Measurements from ENCODE around the gene ZDHHC20. TPM values are rescaled to one million over a fixed set of nuclear protein-coding genes. Genes with fewer than 3 reads are reported as not detected.

Gene ZDHHC20
- total RNA-seq, 1 experiment from 2014 or later: 53.7 TPM

- H3K79me2 ChIP-seq (ENCODE audit: low read length): peaks cover 52% of the 10 kb centered on the region
- intact Hi-C loops (cut with micrococcal nuclease): no loop called here
- H3K9me2 ChIP-seq (replicated peaks; ENCODE audit: low read length): no peaks in the 10 kb centered on the region
- H2AFZ ChIP-seq (ENCODE audit: low read length): no peak overlapping the region
- H3K4me1 ChIP-seq (ENCODE audit: insufficient read depth, low read length): peaks cover 13% of the 10 kb centered on the region
- peaks cover 10% of the 10 kb centered on the region for H3K36me3 ChIP-seq (ENCODE audit: low read depth, low read length)
- no peaks in the 10 kb centered on the region for H3F3A ChIP-seq (ENCODE audit: low read length, unreplicated experiment)
- H3K4me2 ChIP-seq (ENCODE audit: low read length): peak overlapping the region; percentile 37; the same call in 1 of the 2 replicates
- no peaks in the 10 kb centered on the region for H3K27me3 ChIP-seq (ENCODE audit: low read length)
- peak; percentile 100 for ATAC-seq
- POLR2A ChIA-PET (ENCODE audit: unreplicated experiment): no interaction called here
- CTCF ChIA-PET: no interaction called here
- H3K27ac ChIP-seq (ENCODE audit: low read length): peak overlapping the region; percentile 41; the same call in 1 of the 2 replicates
- TF ChIP-seq CTCF (conservative IDR thresholded peaks at IDR 0.05; ENCODE audit: low read depth, low read length) (no peak), EZH2 (IDR thresholded peaks at IDR 0.05; ENCODE audit: low read length, unreplicated experiment) (no peak), EZH2phosphoT487 (IDR thresholded peaks at IDR 0.05; ENCODE audit: borderline replicate concordance, low read length) (no peak)
- BruUV-seq (replicated peaks): no TSS peak
- peak; percentile 62 for DNase-seq
- no peaks in the 10 kb centered on the region for H4K20me1 ChIP-seq (ENCODE audit: low read length)
- H3K9me3 ChIP-seq (ENCODE audit: low read length): no peaks in the 10 kb centered on the region
- H3K9ac ChIP-seq (ENCODE audit: low read length): no peak overlapping the region
- no peak overlapping the region for H3K4me3 ChIP-seq (ENCODE audit: low read length)
These were observed 23.4 kb downstream of the ZDHHC20 start for GRCh38 chr13:21435687-21436151.

GRCh38 chr13:21435231-21435630 lies 23.9 kb downstream of the ZDHHC20 start:
- Histone ChIP-seq H3K9me3 (ENCODE audit: low read length) (no peaks in the 10 kb centered on the region), H2AFZ (ENCODE audit: low read length) (no peak overlapping the region), H3K4me1 (ENCODE audit: insufficient read depth, low read length) (peaks cover 13% of the 10 kb centered on the region), H3K36me3 (ENCODE audit: low read depth, low read length) (peaks cover 10% of the 10 kb centered on the region), H3K4me3 (ENCODE audit: low read length) (no peak overlapping the region), H3K9me2 (replicated peaks; ENCODE audit: low read length) (no peaks in the 10 kb centered on the region), H3K27ac (ENCODE audit: low read length) (no peak overlapping the region), H3K27me3 (ENCODE audit: low read length) (no peaks in the 10 kb centered on the region), H4K20me1 (ENCODE audit: low read length) (no peaks in the 10 kb centered on the region), H3F3A (ENCODE audit: low read length, unreplicated experiment) (no peaks in the 10 kb centered on the region), H3K4me2 (ENCODE audit: low read length) (peak overlapping the region; percentile 37; the same call in 1 of the 2 replicates), H3K79me2 (ENCODE audit: low read length) (peaks cover 52% of the 10 kb centered on the region), H3K9ac (ENCODE audit: low read length) (no peak overlapping the region)
- TF ChIP-seq EZH2phosphoT487 (IDR thresholded peaks at IDR 0.05; ENCODE audit: borderline replicate concordance, low read length): no peak
- TF ChIP-seq CTCF (conservative IDR thresholded peaks at IDR 0.05; ENCODE audit: low read depth, low read length): no peak
- TF ChIP-seq EZH2 (IDR thresholded peaks at IDR 0.05; ENCODE audit: low read length, unreplicated experiment): no peak
- DNase-seq (no peak), ATAC-seq (no peak)
- CTCF ChIA-PET: no interaction called here
- BruUV-seq (replicated peaks): no TSS peak
- intact Hi-C loops (cut with micrococcal nuclease): no loop called here
- POLR2A ChIA-PET (ENCODE audit: unreplicated experiment): no interaction called here

GRCh38 chr13:21434588-21434987 lies 24.5 kb downstream of the ZDHHC20 start:
- Histone ChIP-seq H3K27me3 (ENCODE audit: low read length) (no peaks in the 10 kb centered on the region), H3K9me2 (replicated peaks; ENCODE audit: low read length) (no peaks in the 10 kb centered on the region), H3K9ac (ENCODE audit: low read length) (no peak overlapping the region), H3K36me3 (ENCODE audit: low read depth, low read length) (peaks cover 10% of the 10 kb centered on the region), H3K4me1 (ENCODE audit: insufficient read depth, low read length) (peaks cover 13% of the 10 kb centered on the region), H3K4me3 (ENCODE audit: low read length) (no peak overlapping the region), H2AFZ (ENCODE audit: low read length) (no peak overlapping the region), H3K79me2 (ENCODE audit: low read length) (peaks cover 51% of the 10 kb centered on the region), H3K9me3 (ENCODE audit: low read length) (no peaks in the 10 kb centered on the region), H3K27ac (ENCODE audit: low read length) (no peak overlapping the region), H3F3A (ENCODE audit: low read length, unreplicated experiment) (no peaks in the 10 kb centered on the region), H4K20me1 (ENCODE audit: low read length) (no peaks in the 10 kb centered on the region), H3K4me2 (ENCODE audit: low read length) (no peak overlapping the region)
- TF ChIP-seq EZH2phosphoT487 (IDR thresholded peaks at IDR 0.05; ENCODE audit: borderline replicate concordance, low read length) (no peak), CTCF (conservative IDR thresholded peaks at IDR 0.05; ENCODE audit: low read depth, low read length) (no peak), EZH2 (IDR thresholded peaks at IDR 0.05; ENCODE audit: low read length, unreplicated experiment) (no peak)
- CTCF ChIA-PET: no interaction called here
- intact Hi-C loops (cut with micrococcal nuclease): no loop called here
- DNase-seq (no peak), ATAC-seq (no peak)
- POLR2A ChIA-PET (ENCODE audit: unreplicated experiment): no interaction called here
- BruUV-seq (replicated peaks): no TSS peak
